Chondrocyte (in vitro differentiated cells): ENCODE measurements around the gene DENND1B. TPM values are rescaled to one million over a fixed set of nuclear protein-coding genes. Genes with fewer than 3 reads are reported as not detected.
"Not testable (repeated sequence)": the region's sequence is repeated elsewhere in the genome, so short reads cannot be mapped to it uniquely, and the experiment has no call there.

Experiments
- DNase-seq: peaks from one replicate; pipeline ENCODE4 v3.0.0; 2021; ENCODE audit warnings: mixed read lengths, low spot score
- H3K27ac Mint-ChIP-seq: one replicate; pipeline ENCODE4 v1.8.0; 2021; ENCODE audit warnings: mild to moderate bottlenecking, moderate library complexity, mixed read lengths; ENCODE audit not compliant: unreplicated experiment
- H3K27me3 Mint-ChIP-seq: 2 replicates; pipeline ENCODE4 v1.8.0; 2021; ENCODE audit warnings: low read depth, mixed read lengths
- H3K36me3 Mint-ChIP-seq: 2 replicates; pipeline ENCODE4 v1.8.0; 2021; ENCODE audit warnings: low read depth, mixed read lengths
- H3K4me1 Mint-ChIP-seq: 2 replicates; pipeline ENCODE4 v1.8.0; 2021; ENCODE audit warnings: low read depth, mild to moderate bottlenecking, mixed read lengths
- H3K4me3 Mint-ChIP-seq: one replicate; pipeline ENCODE4 v1.8.0; 2021; ENCODE audit warnings: mild to moderate bottlenecking, moderate library complexity, mixed read lengths; ENCODE audit not compliant: unreplicated experiment
- H3K9me3 Mint-ChIP-seq: 2 replicates; pipeline ENCODE4 v1.8.0; 2021; ENCODE audit warnings: low read depth, mixed read lengths
- CTCF ChIP-seq: fragments of 200-600 bp; sonication (generic); IDR thresholded peaks from 2 replicates; pipeline ENCODE4 v1.5.0; 2021; ENCODE audit warnings: antibody characterized with exemption, mild to moderate bottlenecking, moderate library complexity
- total RNA-seq: library from RNA; stranded (reverse); gene quantifications from 3 replicates; pipeline ENCODE4 v1.2.1, GENCODE V29; 2021

Gene DENND1B
- total RNA-seq, 1 donor from 2014 or later = 10.9 TPM

GRCh38 chr1:197725044-197725443 lies 50.2 kb downstream of the DENND1B start:
- H3K36me3 Mint-ChIP-seq = peaks cover 9% of the 10 kb centered on the region
- no peak for DNase-seq
- peaks cover 24% of the 10 kb centered on the region for H3K9me3 Mint-ChIP-seq
- no peak overlapping the region for H3K4me3 Mint-ChIP-seq
- H3K4me1 Mint-ChIP-seq = no peaks in the 10 kb centered on the region
- no peak overlapping the region for H3K27ac Mint-ChIP-seq
- no peaks in the 10 kb centered on the region for H3K27me3 Mint-ChIP-seq
- TF ChIP-seq CTCF = no peak

- Mint-ChIP-seq H3K27ac (no peak overlapping the region), H3K36me3 (no peaks in the 10 kb centered on the region), H3K9me3 (no peaks in the 10 kb centered on the region), H3K4me1 (peaks cover 7% of the 10 kb centered on the region), H3K27me3 (no peaks in the 10 kb centered on the region), H3K4me3 (no peak overlapping the region)
- TF ChIP-seq CTCF = no peak
- no peak for DNase-seq
Measured at GRCh38 chr1:197715806-197716205, 59.5 kb downstream of the DENND1B start.

- peaks cover 5% of the 10 kb centered on the region for H3K9me3 Mint-ChIP-seq
- TF ChIP-seq CTCF = no peak
- H3K4me3 Mint-ChIP-seq = no peak overlapping the region
- no peak for DNase-seq
- no peaks in the 10 kb centered on the region for H3K36me3 Mint-ChIP-seq
- H3K27me3 Mint-ChIP-seq = no peaks in the 10 kb centered on the region
- no peak overlapping the region for H3K27ac Mint-ChIP-seq
- H3K4me1 Mint-ChIP-seq = no peaks in the 10 kb centered on the region
Measured at GRCh38 chr1:197706601-197707000, 68.7 kb downstream of the DENND1B start.

- peaks cover 5% of the 10 kb centered on the region for H3K9me3 Mint-ChIP-seq
- H3K4me3 Mint-ChIP-seq = no peak overlapping the region
- H3K4me1 Mint-ChIP-seq = no peaks in the 10 kb centered on the region
- no peak overlapping the region for H3K27ac Mint-ChIP-seq
- TF ChIP-seq CTCF = no peak
- H3K36me3 Mint-ChIP-seq = no peaks in the 10 kb centered on the region
- DNase-seq = no peak
- no peaks in the 10 kb centered on the region for H3K27me3 Mint-ChIP-seq
Measured at GRCh38 chr1:197705941-197706340, 69.3 kb downstream of the DENND1B start.

DNA sequence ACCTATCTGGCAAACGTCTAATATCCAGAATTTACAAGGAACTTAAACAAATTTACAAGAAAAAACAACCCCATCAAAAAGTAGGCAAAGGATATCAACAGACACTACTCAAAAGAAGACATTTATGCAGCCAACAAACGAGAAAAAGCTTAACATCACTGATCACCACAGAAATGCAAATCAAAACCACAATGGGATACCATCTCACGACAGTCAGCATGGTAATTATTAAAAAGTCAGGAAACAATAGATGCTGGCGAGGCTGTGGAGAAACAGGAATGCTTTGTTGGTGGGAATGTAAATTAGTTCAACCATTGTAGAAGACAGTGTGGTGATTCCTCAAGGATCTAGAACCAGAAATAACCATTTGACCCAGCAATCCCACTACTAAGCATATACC lies 74.6 kb downstream of the DENND1B start:
- not testable (repeated sequence) for H3K27ac Mint-ChIP-seq, H3K27me3 Mint-ChIP-seq, H3K36me3 Mint-ChIP-seq, DNase-seq, H3K4me3 Mint-ChIP-seq
- Mint-ChIP-seq H3K4me1 (peaks cover 24% of the 10 kb centered on the region), H3K9me3 (peaks cover 11% of the 10 kb centered on the region)

- Mint-ChIP-seq H3K27ac (no peak overlapping the region), H3K4me1 (peaks cover 28% of the 10 kb centered on the region), H3K4me3 (no peak overlapping the region), H3K36me3 (peaks cover 7% of the 10 kb centered on the region), H3K27me3 (no peaks in the 10 kb centered on the region), H3K9me3 (peaks cover 11% of the 10 kb centered on the region)
- no peak for TF ChIP-seq CTCF
- no peak for DNase-seq
Measured at GRCh38 chr1:197696372-197696771, 78.9 kb downstream of the DENND1B start.
